Peyer's patch (tissue), 4 donors: ENCODE measurements around the gene SETD2. TPM values are rescaled to one million over a fixed set of nuclear protein-coding genes. Genes with fewer than 3 reads are reported as not detected.

Experiments
- DNase-seq, 3 donors: peaks; one replicate each; pipeline ENCODE4 v3.0.0-alpha.2; 2017 to 2019
- H3K27ac ChIP-seq, 4 donors: fragments of 200-600 bp; sonication (generic); one replicate each; pipeline ENCODE4 v1.5.1; 2016 to 2019
- H3K27me3 ChIP-seq, 2 donors: fragments of 200-600 bp; sonication (generic); one replicate each; pipeline ENCODE4 v1.5.1; 2019
- H3K36me3 ChIP-seq, 3 donors: fragments of 200-600 bp; sonication (generic); one replicate each; pipeline ENCODE4 v1.5.1; 2016 to 2019
- H3K4me1 ChIP-seq, 4 donors: fragments of 200-600 bp; sonication (generic); one replicate each; pipeline ENCODE4 v1.5.1; 2016 to 2019
- H3K4me3 ChIP-seq, 4 donors: fragments of 200-600 bp; sonication (generic); 1 replicate in 3 of 4; 2 replicates in 1 of 4; pipeline ENCODE4 v1.5.1; 2016 to 2019; ENCODE audit warnings: mild to moderate bottlenecking in 1 of 4
- H3K9me3 ChIP-seq, 4 donors: fragments of 200-600 bp; sonication (generic); one replicate each; pipeline ENCODE4 v1.5.1; 2016 to 2019; ENCODE audit warnings: mild to moderate bottlenecking in 1 of 4
- CTCF ChIP-seq, 6 experiments: fragments of 450-650 bp in 4 of 6; fragments of 200-600 bp in 2 of 6; sonication (generic) in 1 of 6; IDR thresholded peaks; one replicate each; pipeline ENCODE4 v1.5.1; 2017 to 2019; ENCODE audit warnings: antibody characterized with exemption in 6 of 6, mild to moderate bottlenecking in 3 of 6, moderate library complexity in 1 of 6
- POLR2A ChIP-seq, 2 donors: fragments of 450-650 bp; IDR thresholded peaks; one replicate each; pipeline ENCODE4 v1.5.1; 2017; ENCODE audit warnings: antibody characterized with exemption in 2 of 2, mild to moderate bottlenecking in 2 of 2, moderate library complexity in 2 of 2
- total RNA-seq, 4 donors: library from RNA; depleted of rRNA; stranded (reverse); fragments of >200 nt; gene quantifications; one replicate each; pipeline ENCODE4 v1.1.0, GENCODE V29; 2016

Gene SETD2
- total RNA-seq, 4 donors from 2014 or later: 75.8 to 173 (median 82.2) TPM

- TF ChIP-seq POLR2A (IDR thresholded peaks at IDR 0.05) (no peak), CTCF (IDR thresholded peaks at IDR 0.05) (no peak)
- H3K27me3 ChIP-seq: no peaks in the 10 kb centered on the region
- H3K4me3 ChIP-seq: no peak overlapping the region
- H3K4me1 ChIP-seq: peaks cover 3 to 36% (median 16%) of the 10 kb centered on the region in 4 donors
- H3K9me3 ChIP-seq: no peaks in the 10 kb centered on the region
- no peaks in the 10 kb centered on the region for H3K36me3 ChIP-seq
- DNase-seq: no peak
- no peak overlapping the region for H3K27ac ChIP-seq
These were observed 7.5 kb downstream of the SETD2 start for GRCh38 chr3:47156396-47156795.

- no peak overlapping the region for H3K27ac ChIP-seq
- H3K27me3 ChIP-seq: no peaks in the 10 kb centered on the region
- no peaks in the 10 kb centered on the region for H3K36me3 ChIP-seq
- no peak for TF ChIP-seq CTCF (IDR thresholded peaks at IDR 0.05)
- no peak for TF ChIP-seq POLR2A (IDR thresholded peaks at IDR 0.05)
- no peak for DNase-seq
- peaks cover 0 to 19% (median 7%) of the 10 kb centered on the region in 4 donors for H3K4me1 ChIP-seq
- H3K9me3 ChIP-seq: no peaks in the 10 kb centered on the region
- H3K4me3 ChIP-seq: no peak overlapping the region
These were observed 11.3 kb downstream of the SETD2 start for GRCh38 chr3:47152578-47152977.

GRCh38 chr3:47151836-47152235 lies 12.1 kb downstream of the SETD2 start:
- H3K4me1 ChIP-seq: peaks cover 0 to 19% (median 7%) of the 10 kb centered on the region in 4 donors
- no peak for TF ChIP-seq POLR2A (IDR thresholded peaks at IDR 0.05)
- TF ChIP-seq CTCF (IDR thresholded peaks at IDR 0.05): no peak

GRCh38 chr3:47149339-47149933 lies 14.5 kb downstream of the SETD2 start:
- TF ChIP-seq CTCF (IDR thresholded peaks at IDR 0.05) (no peak), POLR2A (IDR thresholded peaks at IDR 0.05) (no peak)
- no peak for DNase-seq
- no peak overlapping the region for H3K4me3 ChIP-seq
- no peaks in the 10 kb centered on the region for H3K27me3 ChIP-seq
- no peaks in the 10 kb centered on the region for H3K36me3 ChIP-seq
- H3K27ac ChIP-seq: no peak overlapping the region
- H3K4me1 ChIP-seq: peaks cover 0 to 14% (median 2%) of the 10 kb centered on the region in 4 donors
- no peaks in the 10 kb centered on the region for H3K9me3 ChIP-seq

More at GRCh38 chr3:47151836-47152235, 12.1 kb downstream of the SETD2 start:
- H3K27ac ChIP-seq: no peak overlapping the region
- DNase-seq: no peak
- no peaks in the 10 kb centered on the region for H3K9me3 ChIP-seq
- no peaks in the 10 kb centered on the region for H3K36me3 ChIP-seq
- no peaks in the 10 kb centered on the region for H3K27me3 ChIP-seq
- H3K4me3 ChIP-seq: no peak overlapping the region

GRCh38 chr3:47145272-47145671 lies 18.6 kb downstream of the SETD2 start:
- Histone ChIP-seq H3K4me3 (no peak overlapping the region), H3K9me3 (no peaks in the 10 kb centered on the region), H3K27me3 (no peaks in the 10 kb centered on the region), H3K4me1 (peaks cover 5 to 36% (median 10%) of the 10 kb centered on the region in 4 donors), H3K36me3 (no peaks in the 10 kb centered on the region), H3K27ac (no peak overlapping the region)
- no peak for DNase-seq
- TF ChIP-seq POLR2A (IDR thresholded peaks at IDR 0.05) (no peak), CTCF (IDR thresholded peaks at IDR 0.05) (no peak)
